HG02973 (cell line): ENCODE data around the gene SLC9A3.
"Not testable (repeated sequence)": the region's sequence is repeated elsewhere in the genome, so short reads cannot be mapped to it uniquely, and the experiment has no call there.

Source experiments
- ATAC-seq: cut with Tn5 transposase; IDR thresholded peaks from one replicate; pipeline ENCODE4 v1.9.1; 2021; ENCODE audit warnings: moderate library complexity; ENCODE audit not compliant: unreplicated experiment

SLC9A3 gene

GRCh38 chr5:492314-492893 is 31.8 kb downstream of the SLC9A3 start:
- ATAC-seq = no peak

GRCh38 chr5:491856-492155 is 32.4 kb downstream of the SLC9A3 start:
- no peak for ATAC-seq

- ATAC-seq = no peak
Measured at GRCh38 chr5:491119-491855, 33.0 kb downstream of the SLC9A3 start.

GRCh38 chr5:490116-491106 is 33.8 kb downstream of the SLC9A3 start:
- ATAC-seq = no peak

- no peak for ATAC-seq
Measured at GRCh38 chr5:489689-490080, 34.6 kb downstream of the SLC9A3 start.

- ATAC-seq = no peak
Measured at GRCh38 chr5:488744-489688, 35.2 kb downstream of the SLC9A3 start.

- ATAC-seq = no peak
Measured at GRCh38 chr5:488241-488640, 36.0 kb downstream of the SLC9A3 start.

GRCh38 chr5:486597-486996 is 37.7 kb downstream of the SLC9A3 start:
- not testable (repeated sequence) for ATAC-seq

GRCh38 chr5:485946-486491 is 38.2 kb downstream of the SLC9A3 start:
- ATAC-seq = no peak

GRCh38 chr5:485113-485945 is 38.9 kb downstream of the SLC9A3 start:
- ATAC-seq = no peak

- ATAC-seq = no peak
Measured at GRCh38 chr5:484556-484955, 39.7 kb downstream of the SLC9A3 start.

GRCh38 chr5:483434-484140 is 40.7 kb downstream of the SLC9A3 start:
- ATAC-seq = no peak

- no peak for ATAC-seq
Measured at GRCh38 chr5:483011-483410, 41.2 kb downstream of the SLC9A3 start.

GRCh38 chr5:482506-482905 is 41.7 kb downstream of the SLC9A3 start:
- no peak for ATAC-seq

- ATAC-seq = no peak
Measured at GRCh38 chr5:482021-482420, 42.2 kb downstream of the SLC9A3 start.

GRCh38 chr5:481347-481746 is 42.9 kb downstream of the SLC9A3 start:
- ATAC-seq = no peak

GRCh38 chr5:479566-480319 is 44.5 kb downstream of the SLC9A3 start:
- ATAC-seq = no peak

GRCh38 chr5:478982-479535 is 45.2 kb downstream of the SLC9A3 start:
- no peak for ATAC-seq
